HTR-8/SVneo (cell line): ENCODE data around the gene ANKDD1B.
A peak's percentile ranks its signal among the peaks of the same experiment; 100 is the strongest.
"Not testable (repeated sequence)": the region's sequence is repeated elsewhere in the genome, so short reads cannot be mapped to it uniquely, and the experiment has no call there.

Experiments
- DNase-seq: peaks from one replicate; pipeline ENCODE4 v3.0.0; 2011; ENCODE audit warnings: low spot score, mixed read lengths; ENCODE audit not compliant: insufficient read length
- FAIRE-seq: peaks from 2 replicates; lab custom pipeline; 2011; peaks lifted over from hg19 to GRCh38; lab: Jason Lieb, UNC

The ANKDD1B gene

DNA sequence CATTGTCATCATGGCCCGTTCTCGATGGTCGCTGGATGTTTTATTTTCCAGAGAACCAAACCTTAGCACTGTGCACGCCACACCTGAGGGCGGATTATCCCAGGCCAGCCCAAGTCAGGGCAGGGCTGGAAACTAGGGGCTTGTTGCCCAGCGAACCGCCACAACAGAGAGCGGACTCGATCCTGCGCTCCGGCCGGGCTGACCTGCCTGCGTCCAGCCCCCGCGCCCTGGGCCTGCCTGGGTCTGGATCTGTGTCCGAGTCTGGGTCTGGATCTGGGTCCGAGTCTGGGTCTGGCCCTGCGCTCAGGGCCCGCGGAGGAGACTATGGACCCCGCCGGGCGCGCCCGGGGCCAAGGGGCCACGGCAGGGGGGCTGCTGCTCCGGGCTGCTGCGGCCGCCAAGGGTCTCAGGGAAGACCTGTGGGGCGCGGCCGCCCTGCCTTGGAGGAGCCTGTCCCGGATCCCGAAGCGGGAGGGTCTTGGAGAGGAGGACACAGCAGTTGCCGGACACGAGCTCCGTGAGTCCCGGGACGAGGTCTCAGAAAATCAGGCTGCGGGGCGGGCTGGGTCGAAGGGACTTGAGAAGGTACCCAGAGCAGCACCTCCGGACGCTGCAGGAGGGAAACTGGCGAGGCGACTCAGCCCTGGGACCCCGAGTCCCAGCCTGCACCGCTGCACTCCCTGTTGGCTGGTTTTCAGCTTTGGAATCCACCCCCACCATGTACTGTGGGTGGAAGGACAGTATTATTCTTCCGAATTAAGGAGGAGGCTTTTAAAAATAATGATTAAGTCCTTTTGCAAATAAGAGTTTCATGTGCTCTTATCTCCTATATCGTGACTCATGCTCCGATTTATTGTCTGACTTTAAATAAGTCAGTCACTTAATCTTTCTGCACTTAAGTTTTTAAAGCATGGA is at the start of gene ANKDD1B:
TSS of gene ANKDD1B (plus strand) at position 143 of the 915 bp plus-strand sequence. CDS start at position 325, 182 bp downstream.
- FAIRE-seq (no peak), DNase-seq (no peak)

- not testable (repeated sequence) for DNase-seq, FAIRE-seq
Observed at GRCh38 chr5:75565991-75566709, 45.1 kb upstream of the ANKDD1B start.

DNA sequence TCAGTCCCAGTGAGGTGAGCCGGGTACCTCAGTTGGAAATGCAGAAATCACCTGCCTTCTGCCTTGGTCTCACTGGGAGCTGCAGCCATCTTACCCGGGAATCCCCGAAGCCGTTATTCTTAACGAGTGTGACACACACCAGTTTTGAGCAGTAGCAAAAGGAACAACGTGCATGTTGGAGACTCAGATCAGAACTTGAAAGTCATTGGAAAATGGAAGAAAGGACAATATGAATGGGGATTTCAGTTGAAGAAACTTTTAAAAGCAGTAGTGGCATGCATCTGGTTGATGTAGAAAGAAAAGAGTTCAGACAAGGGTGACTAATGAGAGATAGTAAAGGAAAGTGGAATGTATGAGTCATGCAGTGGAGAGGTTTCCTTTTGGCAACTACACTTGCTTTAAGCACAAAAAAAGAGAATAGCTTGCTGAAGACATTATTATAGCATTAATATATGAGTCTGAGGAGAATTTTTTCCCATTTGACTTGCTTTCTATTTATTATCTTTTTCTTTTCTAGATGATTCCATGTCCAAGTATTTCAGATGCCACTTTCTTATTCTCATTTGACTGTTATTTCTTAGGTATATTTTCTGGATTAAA is 44.4 kb upstream of the ANKDD1B start:
- peak; percentile 44 for FAIRE-seq
- peak; percentile 68 for DNase-seq

DNA sequence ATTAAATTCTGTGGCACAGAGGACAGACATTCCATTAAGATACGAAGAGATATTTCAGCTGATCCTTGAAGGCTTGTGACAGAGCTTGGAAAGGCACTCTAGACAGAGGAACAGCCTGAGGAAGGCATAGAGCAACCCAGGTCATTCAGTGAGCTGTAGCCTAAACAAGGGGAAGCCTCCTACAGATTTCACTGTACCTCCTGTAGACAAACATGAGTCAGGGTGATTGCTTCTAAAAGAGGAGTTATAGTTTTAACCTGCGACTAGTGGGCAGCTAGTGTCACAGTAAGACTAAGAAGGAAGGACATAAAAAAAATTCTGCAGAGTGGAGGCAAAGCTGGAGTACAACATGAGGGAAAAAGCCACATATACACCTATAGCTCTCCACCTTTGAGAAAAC is 43.5 kb upstream of the ANKDD1B start:
- FAIRE-seq: no peak
- peak; percentile 4 for DNase-seq

- DNase-seq: no peak
Observed at GRCh38 chr5:75568202-75568601, 43.1 kb upstream of the ANKDD1B start.

DNA sequence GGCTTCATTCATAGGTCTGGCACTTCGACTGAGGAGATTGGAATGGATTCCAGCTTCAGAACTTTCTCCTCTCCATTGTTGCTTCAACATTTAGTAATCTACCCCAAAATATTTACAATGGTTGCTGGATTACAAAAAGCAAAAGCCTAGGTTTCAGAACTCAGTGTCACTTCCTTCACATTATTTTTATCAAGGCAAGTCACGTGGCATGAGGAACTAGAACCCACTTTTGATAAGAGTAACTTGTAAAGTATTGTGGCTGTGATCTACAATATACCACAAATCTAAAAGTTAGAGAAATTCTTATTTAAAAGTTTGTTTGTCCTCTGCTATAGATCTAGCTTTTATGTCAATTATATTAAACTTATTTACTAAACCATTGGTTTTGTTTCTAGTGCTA is 39.7 kb upstream of the ANKDD1B start:
- FAIRE-seq: no peak
- DNase-seq: no peak

More at GRCh38 chr5:75568202-75568601, 43.1 kb upstream of the ANKDD1B start:
- FAIRE-seq: no peak

DNA sequence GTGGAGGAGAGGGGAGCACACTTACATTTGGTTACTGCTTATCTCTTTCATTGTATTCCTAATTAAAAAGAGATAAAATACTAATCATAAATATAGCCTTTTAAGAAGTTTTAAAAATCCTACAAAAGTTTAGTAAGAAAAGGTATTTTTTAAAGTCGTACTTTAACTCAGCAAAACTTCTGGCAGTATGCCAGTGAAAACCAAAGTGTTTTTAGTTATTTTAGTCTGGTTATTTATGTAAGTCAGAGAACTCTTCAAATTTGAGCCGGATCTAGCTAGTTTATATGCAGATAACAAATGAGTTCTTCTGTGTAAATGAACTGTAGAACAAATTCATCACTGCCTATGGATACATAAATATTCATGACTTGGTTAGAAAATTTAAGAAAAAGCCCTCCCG is 36.5 kb upstream of the ANKDD1B start:
- no peak for FAIRE-seq
- no peak for DNase-seq

- not testable (repeated sequence) for FAIRE-seq, DNase-seq
Observed at GRCh38 chr5:75578280-75578679, 33.0 kb upstream of the ANKDD1B start.

DNA sequence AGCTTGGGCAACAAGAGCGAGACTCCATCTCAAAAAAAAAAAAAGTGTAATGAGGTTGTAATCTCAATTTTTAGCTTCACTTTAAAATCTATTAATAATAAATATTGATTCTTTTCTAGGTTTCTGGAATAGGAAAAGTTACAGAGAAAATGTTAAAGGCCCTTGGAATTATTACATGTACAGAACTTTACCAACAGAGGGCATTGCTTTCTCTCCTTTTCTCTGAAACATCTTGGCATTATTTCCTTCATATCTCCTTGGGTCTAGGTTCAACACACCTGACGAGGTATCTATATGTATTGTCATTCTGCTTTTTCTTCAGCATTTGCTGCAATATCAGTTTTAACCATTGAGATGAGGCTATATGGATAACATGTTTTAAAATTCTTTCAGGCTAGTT is 26.6 kb upstream of the ANKDD1B start:
- FAIRE-seq: no peak
- no peak for DNase-seq

DNA sequence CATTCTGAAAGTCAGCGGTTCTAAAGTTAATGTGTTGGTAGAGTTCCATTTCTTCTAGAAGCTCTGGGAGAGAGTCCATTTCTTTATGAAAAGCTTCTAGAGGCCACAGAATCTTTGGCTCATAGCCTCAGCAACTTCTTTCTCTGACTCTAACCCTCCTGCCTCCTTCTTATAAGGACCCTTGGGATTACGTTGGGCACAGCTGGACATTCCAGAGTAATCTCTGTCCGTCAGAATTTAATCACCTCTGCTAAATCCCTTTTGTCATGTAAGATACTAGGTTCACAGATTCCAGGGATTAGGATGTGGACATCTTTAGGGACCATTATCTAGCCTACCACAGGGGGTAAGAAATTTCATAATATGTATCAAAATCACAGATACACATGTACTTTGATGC is 22.6 kb upstream of the ANKDD1B start:
- FAIRE-seq (no peak), DNase-seq (no peak)

DNA sequence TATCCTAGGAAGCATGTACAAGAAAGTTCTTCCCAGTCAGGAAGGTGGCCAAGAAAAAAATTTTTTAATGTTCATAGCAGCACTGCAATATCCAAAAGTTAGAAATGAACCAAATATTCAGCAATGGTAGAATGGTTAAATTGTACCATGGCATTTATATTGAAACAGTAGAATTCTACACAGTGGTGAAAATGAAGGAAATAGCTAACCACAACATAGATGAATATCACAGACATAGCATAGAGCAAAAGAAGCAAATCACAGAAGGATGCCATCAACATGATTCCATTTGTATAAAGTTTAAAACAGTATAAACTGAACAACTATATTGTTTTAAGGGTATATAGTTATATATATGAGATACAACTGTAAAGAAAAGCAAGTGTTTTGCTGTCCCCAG is 10.7 kb upstream of the ANKDD1B start:
- FAIRE-seq: no peak

GRCh38 chr5:75601567-75601966 is 9.7 kb upstream of the ANKDD1B start:
- no peak for FAIRE-seq
- DNase-seq: no peak

More for the DNA sequence above, 10.7 kb upstream of the ANKDD1B start:
- no peak for DNase-seq

DNA sequence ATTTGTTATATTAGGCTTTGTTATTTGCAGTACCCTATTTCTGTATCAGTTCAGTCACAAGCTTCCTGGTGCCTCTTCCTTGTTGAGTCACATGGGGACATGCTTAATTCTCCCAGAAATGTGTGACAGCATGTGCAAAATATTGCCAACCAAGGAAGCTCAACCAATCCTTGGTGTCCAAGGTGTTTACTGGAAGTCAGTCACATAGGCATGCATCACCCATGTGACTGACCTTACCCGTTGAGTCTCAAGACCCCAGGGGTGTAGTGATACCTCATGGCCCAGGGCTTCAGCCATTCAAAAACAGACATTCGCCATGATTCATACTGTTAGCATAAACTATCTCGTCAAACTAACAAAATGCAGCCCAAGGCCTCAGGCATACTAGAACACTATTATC is 9.3 kb upstream of the ANKDD1B start:
- DNase-seq (peak; percentile 18), FAIRE-seq (peak; percentile 59)

- no peak for DNase-seq
- FAIRE-seq: no peak
Observed at GRCh38 chr5:75603371-75603770, 7.9 kb upstream of the ANKDD1B start.

GRCh38 chr5:75603821-75604220 is 7.4 kb upstream of the ANKDD1B start:
- FAIRE-seq: no peak
- DNase-seq: no peak

DNA sequence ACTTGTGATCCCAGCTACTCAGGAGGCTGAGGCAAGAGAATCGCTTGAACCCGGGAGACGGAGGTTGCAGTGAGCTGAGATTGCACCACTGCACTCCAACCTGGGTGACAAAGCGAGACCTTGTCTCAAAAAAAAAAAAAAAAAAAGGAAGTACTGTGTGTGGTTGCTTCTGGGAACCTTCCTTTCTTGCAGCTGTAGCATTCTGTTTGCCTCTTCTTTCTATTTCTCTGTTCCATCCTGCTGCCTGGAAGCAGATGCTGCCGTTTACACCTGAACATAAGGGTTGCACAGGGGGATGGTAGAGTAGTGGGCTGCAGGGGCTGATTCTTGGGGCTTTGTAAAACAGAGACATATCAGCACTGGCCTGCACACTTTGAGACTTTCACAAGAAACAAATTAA is 3.9 kb upstream of the ANKDD1B start:
- FAIRE-seq, DNase-seq: not testable (repeated sequence)

GRCh38 chr5:75608870-75609269 is 2.4 kb upstream of the ANKDD1B start:
- DNase-seq: no peak
- no peak for FAIRE-seq

DNA sequence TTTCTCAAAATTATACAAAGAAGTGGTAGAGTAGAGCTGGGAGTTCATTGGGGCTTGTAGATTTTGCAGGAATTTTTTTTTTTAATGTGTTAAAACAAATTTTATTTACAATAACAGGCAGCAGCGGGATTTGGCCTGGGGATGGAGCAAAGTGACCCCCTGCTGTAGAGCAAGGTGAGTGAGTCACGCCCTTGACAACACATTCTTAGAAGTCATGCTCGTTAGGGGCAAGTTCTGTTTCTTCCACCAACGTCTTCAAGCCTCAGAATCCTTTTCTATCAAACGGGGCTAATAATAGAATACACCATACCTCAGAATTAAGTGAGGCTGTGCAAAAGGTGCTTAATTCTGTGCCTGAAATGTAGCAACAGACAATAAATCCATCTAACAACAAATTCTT is 1.1 kb upstream of the ANKDD1B start:
- no peak for FAIRE-seq
- DNase-seq: no peak

- FAIRE-seq, DNase-seq: not testable (repeated sequence)
Observed at GRCh38 chr5:75610859-75611310, 368 bp upstream of the ANKDD1B start.

GRCh38 chr5:75612226-75612569 is 945 bp downstream of the ANKDD1B start:
- no peak for DNase-seq
- FAIRE-seq: no peak

GRCh38 chr5:75612901-75613300 is 1.6 kb downstream of the ANKDD1B start:
- DNase-seq (no peak), FAIRE-seq (no peak)
